Naive thymus-derived CD4-positive, alpha-beta T cell (primary cell): Measurements from ENCODE around the gene SORL1. TPM values are rescaled to one million over a fixed set of nuclear protein-coding genes. Genes with fewer than 3 reads are reported as not detected.

Experiments
- ATAC-seq: fragments of 150-1000 bp; cut with Tn5 transposase; 2 replicates; pipeline ENCODE4 v1.10.0; 2021; ENCODE audit warnings: mild to moderate bottlenecking, moderate library complexity
- CTCF ChIA-PET: fragments of 350-600 bp; sonication (Branson Sonifier 250); formaldehyde crosslinking; loops from one replicate; lab custom pipeline; 2021; ENCODE audit warnings: antibody characterized with exemption; lab: Charles Lee
- POLR2A ChIA-PET: fragments of 350-600 bp; sonication (Branson Sonifier 250); formaldehyde crosslinking; loops from one replicate; lab custom pipeline; 2021; ENCODE audit warnings: antibody characterized with exemption, inconsistent platforms; lab: Charles Lee
- DNase-seq, 9 donors: peaks; one replicate each; pipeline versions ENCODE4 v3.0.0 to v3.0.0-alpha.2; 2020 to 2022; ENCODE audit warnings: mixed read lengths in 1 of 9
- H3K27ac ChIP-seq: one replicate; pipeline ENCODE4 v1.7.0; 2013; ENCODE audit warnings: mild to moderate bottlenecking, low read depth, low read length, moderate library complexity
- H3K27me3 ChIP-seq, 2 donors: one replicate each; pipeline ENCODE4 v1.7.0; 2013; ENCODE audit warnings: low read length in 2 of 2, mild to moderate bottlenecking in 2 of 2, moderate library complexity in 2 of 2; ENCODE audit not compliant: control insufficient read depth in 2 of 2, insufficient read depth in 2 of 2
- H3K36me3 ChIP-seq, 3 experiments: 1 replicate in 2 of 3; 2 replicates in 1 of 3; pipeline ENCODE4 v1.7.0; 2013; ENCODE audit warnings: low read length in 3 of 3, mild to moderate bottlenecking in 3 of 3, moderate library complexity in 1 of 3; ENCODE audit not compliant: insufficient read depth in 3 of 3, control insufficient read depth in 2 of 3
- H3K4me1 ChIP-seq, 2 donors: one replicate each; pipeline ENCODE4 v1.7.0; 2013; ENCODE audit warnings: low read length in 2 of 2, mild to moderate bottlenecking in 2 of 2, moderate library complexity in 1 of 2; ENCODE audit not compliant: control insufficient read depth in 2 of 2, insufficient read depth in 2 of 2
- H3K4me3 ChIP-seq: 2 replicates; pipeline ENCODE4 v1.7.0; 2013; ENCODE audit warnings: mild to moderate bottlenecking, low read length
- H3K9me3 ChIP-seq, 3 experiments: 1 replicate in 2 of 3; 2 replicates in 1 of 3; pipeline ENCODE4 v1.7.0; 2013; ENCODE audit warnings: low read length in 3 of 3; ENCODE audit not compliant: control insufficient read depth in 2 of 3
- H3K27ac Mint-ChIP-seq, 9 donors: one replicate each; pipeline ENCODE4 v1.8.0; 2020 to 2022; ENCODE audit warnings: mixed read lengths in 9 of 9, mild to moderate bottlenecking in 8 of 9, moderate library complexity in 5 of 9, inconsistent platforms in 2 of 9
- H3K27me3 Mint-ChIP-seq, 5 donors: one replicate each; pipeline ENCODE4 v1.8.0; 2021 to 2022; ENCODE audit warnings: mixed read lengths in 5 of 5, mild to moderate bottlenecking in 1 of 5
- H3K36me3 Mint-ChIP-seq, 5 donors: one replicate each; pipeline ENCODE4 v1.8.0; 2020 to 2022; ENCODE audit warnings: mixed read lengths in 5 of 5, mild to moderate bottlenecking in 3 of 5, inconsistent platforms in 1 of 5
- H3K4me1 Mint-ChIP-seq, 7 donors: one replicate each; pipeline ENCODE4 v1.8.0; 2020 to 2022; ENCODE audit warnings: mixed read lengths in 7 of 7, mild to moderate bottlenecking in 3 of 7, inconsistent platforms in 1 of 7
- H3K4me3 Mint-ChIP-seq, 10 donors: one replicate each; pipeline ENCODE4 v1.8.0; 2020 to 2022; ENCODE audit warnings: mild to moderate bottlenecking in 10 of 10, mixed read lengths in 10 of 10, moderate library complexity in 6 of 10, inconsistent platforms in 2 of 10
- H3K9me3 Mint-ChIP-seq, 11 donors: one replicate each; pipeline ENCODE4 v1.8.0; 2020 to 2022; ENCODE audit warnings: mixed read lengths in 11 of 11, mild to moderate bottlenecking in 4 of 11, inconsistent platforms in 1 of 11, moderate library complexity in 1 of 11
- intact Hi-C, 2 donors: fragments of 100-400 bp; cut with micrococcal nuclease; formaldehyde crosslinking; loops; one replicate each; pipeline ENCODE4 v1.15.1; 2023
- polyA plus RNA-seq, 2 donors: library from polyadenylated mRNA; unstranded; fragments of 300-500 nt; fragmentation: Illumina TruSeq; gene quantifications; one replicate each; pipeline ENCODE4 v1.2.3, GENCODE V29; 2021
- total RNA-seq, 6 experiments: library from RNA in 5 of 6; stranded (reverse) in 5 of 6; gene quantifications; 1 replicate in 5 of 6; 2 replicates in 1 of 6; pipeline ENCODE4 v1.2.3 and lab custom pipeline; 2021 to 2026

SORL1 gene
- total and polyA plus RNA-seq, 7 experiments from 2014 or later, result 165 to 555 (median 321) TPM

- H3K4me3 ChIP-seq, result no peak overlapping the region
- H3K4me1 ChIP-seq, result peaks cover 31 to 72% of the 10 kb centered on the region in 2 donors
- no peaks in the 10 kb centered on the region for H3K27me3 ChIP-seq
- no peaks in the 10 kb centered on the region for H3K36me3 ChIP-seq
- Mint-ChIP-seq H3K4me1 (peaks cover 59 to 99% (median 90%) of the 10 kb centered on the region in 7 donors), H3K27me3 (no peaks in the 10 kb centered on the region), H3K9me3 (peaks cover 0 to 16% (median 0%) of the 10 kb centered on the region in 11 donors), H3K4me3 (peak overlapping the region in 8 of 10 donors; percentile 8 to 55 (median 40)), H3K36me3 (peaks cover 0 to 51% (median 8%) of the 10 kb centered on the region in 5 donors), H3K27ac (peak overlapping the region in 8 of 9 donors; percentile 33 to 96 (median 88))
- ChIA-PET CTCF (interaction anchor here (0.6 to 0.7 kb wide), 2 partner anchors 8 to 173 kb away, joined by 3 read pairs; no protein-coding TSS in a partner anchor), POLR2A (interaction anchor here (0.6 to 7.0 kb wide), 9 partner anchors 8 to 1335 kb away, joined by 3 to 119 read pairs (median 4); partner anchors contain the start of genes SC5D, SORL1 and SORL1-AS1)
- ATAC-seq (no peak), DNase-seq (no peak)
- H3K27ac ChIP-seq, result no peak overlapping the region
- H3K9me3 ChIP-seq, result no peaks in the 10 kb centered on the region
- intact Hi-C loops, result loop anchor here in 1 of 2 donors (2.0 kb wide), 1 partner anchor 103 kb away; no protein-coding TSS in a partner anchor
Observed at GRCh38 chr11:121421149-121421901, 30.8 kb upstream of the SORL1 start.

- Histone ChIP-seq H3K9me3 (no peaks in the 10 kb centered on the region), H3K27me3 (no peaks in the 10 kb centered on the region), H3K27ac (no peak overlapping the region), H3K4me1 (peaks cover 22 to 64% of the 10 kb centered on the region in 2 donors), H3K36me3 (no peaks in the 10 kb centered on the region), H3K4me3 (no peak overlapping the region)
- Mint-ChIP-seq H3K27ac (peak overlapping the region; percentile 24 to 82 (median 49)), H3K4me3 (peak overlapping the region; percentile 16 to 59 (median 47)), H3K4me1 (peaks cover 54 to 99% (median 87%) of the 10 kb centered on the region in 7 donors), H3K27me3 (peaks cover 0 to 3% (median 0%) of the 10 kb centered on the region in 5 donors), H3K9me3 (peaks cover 0 to 16% (median 0%) of the 10 kb centered on the region in 11 donors), H3K36me3 (peaks cover 0 to 49% (median 10%) of the 10 kb centered on the region in 5 donors)
- ChIA-PET CTCF (no interaction called here), POLR2A (interaction anchor here (0.7 to 1.5 kb wide), 3 partner anchors 21 to 66 kb away, joined by 3 to 6 read pairs (median 3); no protein-coding TSS in a partner anchor)
- ATAC-seq (peak; percentile 19), DNase-seq (peak in 7 of 9 donors; percentile 26 to 58 (median 43))
- intact Hi-C loops, result loop anchor here in 1 of 2 donors (2.0 kb wide), 1 partner anchor 94 kb away; no protein-coding TSS in a partner anchor
Observed at GRCh38 chr11:121422675-121423074, 29.4 kb upstream of the SORL1 start.

DNA sequence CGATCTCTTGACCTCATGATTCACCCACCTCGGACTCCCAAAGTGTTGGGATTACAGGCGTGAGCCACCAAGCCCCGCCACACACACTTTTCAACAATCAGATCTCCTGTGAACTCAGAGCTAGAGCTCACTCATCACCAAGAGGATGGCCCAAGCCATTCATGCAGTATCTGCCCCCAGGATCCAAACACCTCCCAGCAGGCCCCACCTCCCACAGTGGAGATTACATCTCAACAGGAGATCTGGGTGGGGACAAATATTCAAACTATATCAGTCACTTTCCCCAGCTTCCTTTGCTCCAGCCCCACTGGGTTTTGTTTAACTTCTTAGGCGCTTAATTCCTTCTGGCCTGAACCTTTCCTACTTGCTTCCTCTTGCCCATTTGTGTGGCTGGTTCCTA is 26.3 kb upstream of the SORL1 start:
- peak overlapping the region in 5 of 9 donors; percentile 70 to 89 (median 82) for H3K27ac Mint-ChIP-seq
- H3K4me3 Mint-ChIP-seq, result peak overlapping the region in 8 of 10 donors; percentile 14 to 84 (median 62)
- ChIA-PET POLR2A (interaction anchor here (1.0 to 13.6 kb wide), 4 partner anchors 9 to 67 kb away, joined by 3 to 321 read pairs (median 7); partner anchors contain the start of genes SORL1 and SORL1-AS1), CTCF (interaction anchor here (0.7 to 1.6 kb wide), 2 partner anchors 25 to 32 kb away, joined by 4 to 5 read pairs; no protein-coding TSS in a partner anchor)
- intact Hi-C loops, result no loop called here
- H3K4me1 Mint-ChIP-seq, result peaks cover 40 to 79% (median 64%) of the 10 kb centered on the region in 7 donors
- no peaks in the 10 kb centered on the region for H3K9me3 ChIP-seq
- no peak for DNase-seq
- no peak overlapping the region for H3K27ac ChIP-seq
- H3K27me3 ChIP-seq, result no peaks in the 10 kb centered on the region
- ATAC-seq, result no peak
- peaks cover 0 to 3% (median 0%) of the 10 kb centered on the region in 5 donors for H3K27me3 Mint-ChIP-seq
- no peaks in the 10 kb centered on the region for H3K36me3 ChIP-seq
- H3K4me3 ChIP-seq, result no peak overlapping the region
- peaks cover 4 to 36% of the 10 kb centered on the region in 2 donors for H3K4me1 ChIP-seq
- peaks cover 0 to 45% (median 10%) of the 10 kb centered on the region in 5 donors for H3K36me3 Mint-ChIP-seq
- H3K9me3 Mint-ChIP-seq, result peaks cover 0 to 16% (median 0%) of the 10 kb centered on the region in 11 donors

GRCh38 chr11:121426476-121427399 is 25.4 kb upstream of the SORL1 start:
- H3K4me1 Mint-ChIP-seq, result peaks cover 34 to 70% (median 54%) of the 10 kb centered on the region in 7 donors
- no peaks in the 10 kb centered on the region for H3K27me3 ChIP-seq
- POLR2A ChIA-PET, result interaction anchor here (0.6 to 13.6 kb wide), 10 partner anchors 9 to 402 kb away, joined by 3 to 321 read pairs (median 4); partner anchors contain the start of genes SORL1 and SORL1-AS1
- peak overlapping the region; percentile 5 to 89 (median 43) for H3K27ac Mint-ChIP-seq
- H3K4me3 ChIP-seq, result peak overlapping the region; percentile 44
- H3K36me3 ChIP-seq, result no peaks in the 10 kb centered on the region
- H3K27ac ChIP-seq, result peak overlapping the region; percentile 37
- ATAC-seq, result peak; percentile 79
- peaks cover 0 to 16% (median 0%) of the 10 kb centered on the region in 11 donors for H3K9me3 Mint-ChIP-seq
- peaks cover 0 to 41% (median 10%) of the 10 kb centered on the region in 5 donors for H3K36me3 Mint-ChIP-seq
- H3K4me1 ChIP-seq, result peaks cover 0 to 27% of the 10 kb centered on the region in 2 donors
- H3K27me3 Mint-ChIP-seq, result peaks cover 0 to 3% (median 0%) of the 10 kb centered on the region in 5 donors
- CTCF ChIA-PET, result interaction anchor here (0.8 to 1.9 kb wide), 4 partner anchors 9 to 41 kb away, joined by 3 to 7 read pairs (median 4); partner anchors contain the start of genes SORL1 and SORL1-AS1
- H3K4me3 Mint-ChIP-seq, result peak overlapping the region; percentile 67 to 86 (median 78)
- DNase-seq, result peak in 6 of 9 donors; percentile 30 to 56 (median 36)
- intact Hi-C loops, result loop anchor here (1.0 kb wide), 3 partner anchors 9 to 26 kb away; partner anchors contain the start of genes SORL1 (in 1 of the 2) and SORL1-AS1 (in 1 of the 2)
- no peaks in the 10 kb centered on the region for H3K9me3 ChIP-seq

DNA sequence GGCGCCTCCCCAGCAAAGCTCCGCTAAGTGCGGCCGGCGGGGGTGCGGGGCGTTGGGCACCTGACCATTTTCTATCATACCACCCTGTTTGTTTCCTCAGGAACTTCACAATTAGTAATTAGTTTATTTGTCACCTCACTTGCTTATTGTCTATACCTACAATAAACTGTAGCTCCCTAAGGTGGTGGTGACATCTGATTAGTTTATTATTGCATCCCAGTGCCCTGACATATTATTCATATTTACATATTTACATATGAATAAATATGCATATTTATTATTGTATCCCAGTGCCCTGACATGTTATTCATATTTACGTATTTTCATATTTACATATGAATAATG is 24.7 kb upstream of the SORL1 start:
- H3K36me3 Mint-ChIP-seq, result peaks cover 0 to 41% (median 11%) of the 10 kb centered on the region in 5 donors
- no peak for ATAC-seq
- Histone ChIP-seq H3K4me3 (peak overlapping the region; percentile 44), H3K4me1 (peaks cover 0 to 20% of the 10 kb centered on the region in 2 donors), H3K9me3 (no peaks in the 10 kb centered on the region), H3K27ac (peak overlapping the region; percentile 37), H3K36me3 (no peaks in the 10 kb centered on the region), H3K27me3 (no peaks in the 10 kb centered on the region)
- POLR2A ChIA-PET, result interaction anchor here (0.6 to 13.6 kb wide), 10 partner anchors 9 to 403 kb away, joined by 3 to 321 read pairs (median 4); partner anchors contain the start of genes SORL1 and SORL1-AS1
- intact Hi-C loops, result loop anchor here (1.0 kb wide), 3 partner anchors 10 to 25 kb away; partner anchors contain the start of genes SORL1 (in 1 of the 2) and SORL1-AS1 (in 1 of the 2)
- peaks cover 0 to 16% (median 0%) of the 10 kb centered on the region in 11 donors for H3K9me3 Mint-ChIP-seq
- no peak for DNase-seq
- H3K27me3 Mint-ChIP-seq, result peaks cover 0 to 3% (median 0%) of the 10 kb centered on the region in 5 donors
- peak overlapping the region; percentile 24 to 86 (median 68) for H3K4me3 Mint-ChIP-seq
- H3K4me1 Mint-ChIP-seq, result peaks cover 30 to 64% (median 48%) of the 10 kb centered on the region in 7 donors
- peak overlapping the region in 3 of 9 donors; percentile 67 to 68 (median 67) for H3K27ac Mint-ChIP-seq
- CTCF ChIA-PET, result interaction anchor here (0.8 to 1.9 kb wide), 4 partner anchors 9 to 41 kb away, joined by 3 to 7 read pairs (median 4); partner anchors contain the start of genes SORL1 and SORL1-AS1
